ENCODE data around the gene NUDT8.

- TF ChIP-seq CTCF (IDR thresholded peaks at IDR 0.05; ENCODE audit: poor library complexity) (no peak), EZH2phosphoT487 (IDR thresholded peaks at IDR 0.05; ENCODE audit: low read depth, severe bottlenecking, unreplicated experiment) (no peak)
Measured at GRCh38 chr11:67670316-67671210, 40.8 kb upstream of the NUDT8 start.

All from hepatocyte (in vitro differentiated cells).